ENCODE data around the gene RPP38.

RPP38 gene

GRCh38 chr10:15106352-15107013 is 9.3 kb downstream of the RPP38 start:
- FAIRE-seq (peak; percentile 92), DNase-seq (ENCODE audit: insufficient read length, low spot score) (peak; percentile 32)

- FAIRE-seq = no peak
These were observed 15.5 kb downstream of the RPP38 start for GRCh38 chr10:15112657-15113056.

GRCh38 chr10:15113766-15114165 is 16.6 kb downstream of the RPP38 start:
- DNase-seq (ENCODE audit: insufficient read length, low spot score) (no peak), FAIRE-seq (no peak)

More at GRCh38 chr10:15112657-15113056, 15.5 kb downstream of the RPP38 start:
- DNase-seq (ENCODE audit: insufficient read length, low spot score) = no peak

- FAIRE-seq (no peak), DNase-seq (ENCODE audit: insufficient read length, low spot score) (no peak)
These were observed 19.1 kb downstream of the RPP38 start for GRCh38 chr10:15116225-15116624.

- FAIRE-seq = no peak
These were observed 21.5 kb downstream of the RPP38 start for GRCh38 chr10:15118615-15119014.

GRCh38 chr10:15120523-15120922 is 23.4 kb downstream of the RPP38 start:
- FAIRE-seq (no peak), DNase-seq (ENCODE audit: insufficient read length, low spot score) (no peak)

More at GRCh38 chr10:15118615-15119014, 21.5 kb downstream of the RPP38 start:
- DNase-seq (ENCODE audit: insufficient read length, low spot score) = no peak

- FAIRE-seq (no peak), DNase-seq (ENCODE audit: insufficient read length, low spot score) (no peak)
These were observed 24.6 kb downstream of the RPP38 start for GRCh38 chr10:15121707-15122106.

- peak; percentile 33 for DNase-seq (ENCODE audit: insufficient read length, low spot score)
- peak; percentile 60 for FAIRE-seq
These were observed 25.4 kb downstream of the RPP38 start for GRCh38 chr10:15122477-15123030.

GRCh38 chr10:15123749-15124184 is 26.6 kb downstream of the RPP38 start:
- DNase-seq (ENCODE audit: insufficient read length, low spot score) (no peak), FAIRE-seq (peak; percentile 40)

GRCh38 chr10:15124190-15124589 is 27.0 kb downstream of the RPP38 start:
- FAIRE-seq (no peak), DNase-seq (ENCODE audit: insufficient read length, low spot score) (no peak)

GRCh38 chr10:15124908-15125307 is 27.8 kb downstream of the RPP38 start:
- DNase-seq (ENCODE audit: insufficient read length, low spot score) (no peak), FAIRE-seq (no peak)

GRCh38 chr10:15131330-15131729 is 34.2 kb downstream of the RPP38 start:
- FAIRE-seq = no peak

GRCh38 chr10:15136129-15137035 is 39.2 kb downstream of the RPP38 start:
- FAIRE-seq (no peak), DNase-seq (ENCODE audit: insufficient read length, low spot score) (no peak)

More at GRCh38 chr10:15131330-15131729, 34.2 kb downstream of the RPP38 start:
- no peak for DNase-seq (ENCODE audit: insufficient read length, low spot score)

GRCh38 chr10:15137036-15137359 is 39.8 kb downstream of the RPP38 start:
- FAIRE-seq (no peak), DNase-seq (ENCODE audit: insufficient read length, low spot score) (no peak)

GRCh38 chr10:15137636-15138035 is 40.5 kb downstream of the RPP38 start:
- DNase-seq (ENCODE audit: insufficient read length, low spot score) (no peak), FAIRE-seq (no peak)

GRCh38 chr10:15140698-15141097 is 43.5 kb downstream of the RPP38 start:
- FAIRE-seq = peak; percentile 14
- no peak for DNase-seq (ENCODE audit: insufficient read length, low spot score)

- DNase-seq (ENCODE audit: insufficient read length, low spot score) (peak; percentile 36), FAIRE-seq (peak; percentile 89)
These were observed 44.2 kb downstream of the RPP38 start for GRCh38 chr10:15141136-15142054.

GRCh38 chr10:15144788-15145187 is 47.6 kb downstream of the RPP38 start:
- DNase-seq (ENCODE audit: insufficient read length, low spot score) (no peak), FAIRE-seq (no peak)

GRCh38 chr10:15146366-15146765 is 49.2 kb downstream of the RPP38 start:
- no peak for FAIRE-seq
- no peak for DNase-seq (ENCODE audit: insufficient read length, low spot score)

GRCh38 chr10:15147594-15148392 is 50.6 kb downstream of the RPP38 start:
- FAIRE-seq = no peak

More at GRCh38 chr10:15147594-15148392, 50.6 kb downstream of the RPP38 start:
- no peak for DNase-seq (ENCODE audit: insufficient read length, low spot score)

Data from GM19239 (cell line).